ENCODE measurements around the gene ABCA1.

Gene ABCA1

GRCh38 chr9:104835161-104835560, 92.8 kb downstream of the ABCA1 start:
- FAIRE-seq = no peak

GRCh38 chr9:104833696-104834095, 94.3 kb downstream of the ABCA1 start:
- FAIRE-seq = no peak

- FAIRE-seq = no peak
Measured at GRCh38 chr9:104831681-104832080, 96.3 kb downstream of the ABCA1 start.

- no peak for FAIRE-seq
Measured at GRCh38 chr9:104826911-104827310, 101.0 kb downstream of the ABCA1 start.

GRCh38 chr9:104826079-104826775, 101.7 kb downstream of the ABCA1 start:
- FAIRE-seq = no peak

GRCh38 chr9:104820336-104820735, 107.6 kb downstream of the ABCA1 start:
- FAIRE-seq = no peak

- no peak for FAIRE-seq
Measured at GRCh38 chr9:104819033-104819432, 108.9 kb downstream of the ABCA1 start.

- no peak for FAIRE-seq
Measured at GRCh38 chr9:104817437-104817836, 110.5 kb downstream of the ABCA1 start.

- no peak for FAIRE-seq
Measured at GRCh38 chr9:104815851-104816565, 111.9 kb downstream of the ABCA1 start.

GRCh38 chr9:104810421-104811339, 117.3 kb downstream of the ABCA1 start:
- no peak for FAIRE-seq

GRCh38 chr9:104808035-104808614, 119.8 kb downstream of the ABCA1 start:
- FAIRE-seq = no peak

GRCh38 chr9:104805441-104805840, 122.5 kb downstream of the ABCA1 start:
- FAIRE-seq = no peak

- FAIRE-seq = no peak
Measured at GRCh38 chr9:104802906-104803305, 125.0 kb downstream of the ABCA1 start.

- FAIRE-seq = no peak
Measured at GRCh38 chr9:104802110-104802509, 125.8 kb downstream of the ABCA1 start.

GRCh38 chr9:104800068-104800785, 127.7 kb downstream of the ABCA1 start:
- FAIRE-seq = no peak

GRCh38 chr9:104798209-104798995, 129.6 kb downstream of the ABCA1 start:
- no peak for FAIRE-seq

GRCh38 chr9:104795857-104796256, 132.1 kb downstream of the ABCA1 start:
- no peak for FAIRE-seq

GRCh38 chr9:104795082-104795481, 132.9 kb downstream of the ABCA1 start:
- no peak for FAIRE-seq

GRCh38 chr9:104794070-104794469, 133.9 kb downstream of the ABCA1 start:
- no peak for FAIRE-seq

GRCh38 chr9:104788251-104788650, 139.7 kb downstream of the ABCA1 start:
- FAIRE-seq = no peak

- FAIRE-seq = no peak
Measured at GRCh38 chr9:104787306-104788015, 140.5 kb downstream of the ABCA1 start.
